Measurements from ENCODE around the gene GAS7. TPM values are rescaled to one million over a fixed set of nuclear protein-coding genes. Genes with fewer than 3 reads are reported as not detected.

GAS7 gene
- polyA plus RNA-seq, 1 donor (not counting 4 experiments of a cell fraction or from before 2014, with no cell fraction given), result 0.10 TPM

GRCh38 chr17:9900044-9900594 is 298.3 kb downstream of the GAS7 start:
- Histone ChIP-seq H3K4me2 (ENCODE audit: control insufficient read depth, extremely low read depth, insufficient read depth, low read depth, low read length) (no peak overlapping the region), H2AFZ (ENCODE audit: control insufficient read depth, low read length) (no peak overlapping the region), H3K4me3 (ENCODE audit: control insufficient read depth in 2 of 3, extremely low read depth in 1 of 3, insufficient read depth in 2 of 3, low read depth in 1 of 3, low read length in 3 of 3) (no peak overlapping the region), H3K27ac (ENCODE audit: control insufficient read depth, insufficient read depth, low read length) (no peak overlapping the region), H4K20me1 (ENCODE audit: control insufficient read depth, extremely low read depth, insufficient read depth, low read length) (no peaks in the 10 kb centered on the region), H3K36me3 (ENCODE audit: control insufficient read depth in 2 of 2, extremely low read depth in 1 of 2, insufficient read depth in 2 of 2, low read length in 2 of 2) (no peaks in the 10 kb centered on the region), H3K9ac (ENCODE audit: control insufficient read depth, extremely low read depth, insufficient read depth, low read length) (no peak overlapping the region), H3K9me1 (ENCODE audit: control insufficient read depth, extremely low read depth, insufficient read depth, low read length) (no peaks in the 10 kb centered on the region), H3K27me3 (ENCODE audit: control insufficient read depth, extremely low read depth, insufficient read depth, low read length) (no peaks in the 10 kb centered on the region), H3K9me3 (ENCODE audit: control insufficient read depth, low read depth, low read length) (peaks cover 2% of the 10 kb centered on the region), H3K4me1 (ENCODE audit: control insufficient read depth, extremely low read depth, insufficient read depth, low read length) (no peaks in the 10 kb centered on the region), H3K79me2 (ENCODE audit: control insufficient read depth, insufficient read depth, low read length) (no peaks in the 10 kb centered on the region)
- FAIRE-seq, result no peak
- TF ChIP-seq, protein P1, sequence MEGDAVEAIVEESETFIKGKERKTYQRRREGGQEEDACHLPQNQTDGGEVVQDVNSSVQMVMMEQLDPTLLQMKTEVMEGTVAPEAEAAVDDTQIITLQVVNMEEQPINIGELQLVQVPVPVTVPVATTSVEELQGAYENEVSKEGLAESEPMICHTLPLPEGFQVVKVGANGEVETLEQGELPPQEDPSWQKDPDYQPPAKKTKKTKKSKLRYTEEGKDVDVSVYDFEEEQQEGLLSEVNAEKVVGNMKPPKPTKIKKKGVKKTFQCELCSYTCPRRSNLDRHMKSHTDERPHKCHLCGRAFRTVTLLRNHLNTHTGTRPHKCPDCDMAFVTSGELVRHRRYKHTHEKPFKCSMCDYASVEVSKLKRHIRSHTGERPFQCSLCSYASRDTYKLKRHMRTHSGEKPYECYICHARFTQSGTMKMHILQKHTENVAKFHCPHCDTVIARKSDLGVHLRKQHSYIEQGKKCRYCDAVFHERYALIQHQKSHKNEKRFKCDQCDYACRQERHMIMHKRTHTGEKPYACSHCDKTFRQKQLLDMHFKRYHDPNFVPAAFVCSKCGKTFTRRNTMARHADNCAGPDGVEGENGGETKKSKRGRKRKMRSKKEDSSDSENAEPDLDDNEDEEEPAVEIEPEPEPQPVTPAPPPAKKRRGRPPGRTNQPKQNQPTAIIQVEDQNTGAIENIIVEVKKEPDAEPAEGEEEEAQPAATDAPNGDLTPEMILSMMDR (optimal IDR thresholded peaks at IDR 0.05 in 1 of 3, IDR thresholded peaks at IDR 0.05 in 1 of 3, conservative IDR thresholded peaks at IDR 0.05 in 1 of 3; ENCODE audit: extremely low read depth in 1 of 3, insufficient read depth in 2 of 3, low read length in 3 of 3), result no peak
- TF ChIP-seq EZH2 (IDR thresholded peaks at IDR 0.05; ENCODE audit: low read length), result no peak
- dilution Hi-C loops (cut with MboI; ENCODE audit: extremely low pct_ligation_motif_present, low sequenced_read_pairs), result no loop called here
- DNase-seq (ENCODE audit: low read depth, low spot score), result no peak

DNA sequence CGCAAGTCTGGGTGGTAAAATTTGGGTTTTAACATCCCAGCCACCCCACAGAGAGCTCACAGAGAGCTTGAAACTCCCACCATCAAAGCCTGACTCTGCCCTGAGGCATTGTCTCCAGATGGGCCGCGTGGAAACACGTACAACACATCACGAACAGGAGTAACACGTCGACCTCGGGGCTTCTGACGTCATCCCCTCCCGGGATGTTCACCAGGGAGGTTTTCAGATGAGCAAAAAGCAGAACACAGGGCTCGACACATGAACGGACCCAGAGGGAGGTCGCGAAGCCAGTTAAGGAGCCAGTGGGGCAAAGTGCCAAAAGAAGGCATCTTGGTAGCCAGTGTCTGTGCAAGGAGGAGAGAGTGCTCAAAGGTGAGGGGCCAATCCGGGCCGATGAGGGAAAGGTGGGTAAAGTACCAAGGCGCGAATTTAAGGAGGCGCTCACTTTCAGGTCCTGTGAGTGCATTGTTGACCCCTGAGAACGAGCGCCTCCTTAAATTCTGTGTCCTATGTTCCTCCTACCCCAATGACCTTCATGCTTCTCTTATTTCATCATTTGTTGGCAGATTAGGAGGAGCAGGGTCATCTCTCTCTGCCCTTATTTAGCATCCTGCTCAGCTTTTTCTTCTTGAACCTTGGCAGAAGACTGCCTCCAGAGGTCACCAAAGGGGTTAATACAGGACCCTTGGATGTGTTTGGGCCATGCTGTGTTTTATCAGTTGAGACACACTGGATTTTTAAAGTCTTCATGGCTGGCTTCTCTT is 298.9 kb downstream of the GAS7 start:
- no peak for DNase-seq (ENCODE audit: low read depth, low spot score)
- no peaks in the 10 kb centered on the region for H3K4me1 ChIP-seq (ENCODE audit: control insufficient read depth, extremely low read depth, insufficient read depth, low read length)
- H3K36me3 ChIP-seq (ENCODE audit: control insufficient read depth in 2 of 2, extremely low read depth in 1 of 2, insufficient read depth in 2 of 2, low read length in 2 of 2), result no peaks in the 10 kb centered on the region
- no peaks in the 10 kb centered on the region for H4K20me1 ChIP-seq (ENCODE audit: control insufficient read depth, extremely low read depth, insufficient read depth, low read length)
- dilution Hi-C loops (cut with MboI; ENCODE audit: extremely low pct_ligation_motif_present, low sequenced_read_pairs), result no loop called here
- H3K27me3 ChIP-seq (ENCODE audit: control insufficient read depth, extremely low read depth, insufficient read depth, low read length), result no peaks in the 10 kb centered on the region
- no peaks in the 10 kb centered on the region for H3K9me3 ChIP-seq (ENCODE audit: control insufficient read depth, low read depth, low read length)
- no peak for TF ChIP-seq EZH2 (IDR thresholded peaks at IDR 0.05; ENCODE audit: low read length)
- TF ChIP-seq, protein P1 (optimal IDR thresholded peaks at IDR 0.05 in 1 of 3, IDR thresholded peaks at IDR 0.05 in 1 of 3, conservative IDR thresholded peaks at IDR 0.05 in 1 of 3; ENCODE audit: extremely low read depth in 1 of 3, insufficient read depth in 2 of 3, low read length in 3 of 3), result no peak
- FAIRE-seq, result no peak
- H3K9ac ChIP-seq (ENCODE audit: control insufficient read depth, extremely low read depth, insufficient read depth, low read length), result no peak overlapping the region
- H3K9me1 ChIP-seq (ENCODE audit: control insufficient read depth, extremely low read depth, insufficient read depth, low read length), result no peaks in the 10 kb centered on the region
- no peak overlapping the region for H2AFZ ChIP-seq (ENCODE audit: control insufficient read depth, low read length)
- H3K4me3 ChIP-seq (ENCODE audit: control insufficient read depth in 2 of 3, extremely low read depth in 1 of 3, insufficient read depth in 2 of 3, low read depth in 1 of 3, low read length in 3 of 3), result no peak overlapping the region
- no peaks in the 10 kb centered on the region for H3K79me2 ChIP-seq (ENCODE audit: control insufficient read depth, insufficient read depth, low read length)
- no peak overlapping the region for H3K4me2 ChIP-seq (ENCODE audit: control insufficient read depth, extremely low read depth, insufficient read depth, low read depth, low read length)
- H3K27ac ChIP-seq (ENCODE audit: control insufficient read depth, insufficient read depth, low read length), result no peak overlapping the region

Measured in keratinocyte (primary cell).